ENCODE measurements around the gene PPIL6. TPM values are rescaled to one million over a fixed set of nuclear protein-coding genes. Genes with fewer than 3 reads are reported as not detected.

PPIL6 gene
- polyA plus RNA-seq, 2 of the 4 experiments (the other 2 are of a cell fraction), result 1.6 to 5.0 TPM

- peak; percentile 40 to 57; a peak in 5 of 6 replicates for ATAC-seq
- 39% methylated on average over 3 of the region's 38 CpGs for WGBS (ENCODE audit: missing lambda C conversion rate)
- POLR2A ChIA-PET, result interaction anchor here (0.6 to 4.1 kb wide), 2 partner anchors 13 to 15 kb away, joined by 3 to 18 read pairs; partner anchors contain the start of genes PPIL6 and SMPD2
Measured at GRCh38 chr6:109456111-109456583, 15.7 kb upstream of the PPIL6 start.

GRCh38 chr6:109455437-109456110 is 15.1 kb upstream of the PPIL6 start, which contains the start of gene MICAL1:
Gene MICAL1, minus strand, starts transcription at chr6:109455772. Its CDS starts 1,576 bp downstream, at chr6:109454196.
- ChIA-PET CTCF (interaction anchor here (2.1 to 2.4 kb wide), 2 partner anchors 13 to 268 kb away, joined by 8 to 10 read pairs; no protein-coding TSS in a partner anchor), POLR2A (interaction anchor here (0.6 to 4.1 kb wide), 2 partner anchors 12 to 14 kb away, joined by 3 to 18 read pairs; partner anchors contain the start of genes PPIL6 and SMPD2)
- peaks cover 14% of the 10 kb centered on the region; the same call in 1 of the 3 replicates for H3K4me1 ChIP-seq
- TF ChIP-seq CHD2 (IDR thresholded peaks at IDR 0.05; ENCODE audit: low read length, partially characterized antibody) (no peak), USF2 (IDR thresholded peaks at IDR 0.05) (no peak), EHF (CRISPR knock-in tag; IDR thresholded peaks at IDR 0.05) (no peak), RARB (CRISPR knock-in tag; IDR thresholded peaks at IDR 0.05) (no peak), MAX (IDR thresholded peaks at IDR 0.05) (0 out of 2 replicates have a peak, but pooled peaks have one; percentile 33), HOXB5 (CRISPR knock-in tag; IDR thresholded peaks at IDR 0.05) (no peak), FOSL2 (IDR thresholded peaks at IDR 0.05) (no peak), FOSL2 (CRISPR knock-in tag; IDR thresholded peaks at IDR 0.05) (no peak), JUN (IDR thresholded peaks at IDR 0.05) (no peak; a peak in 1 of 5 replicates), ZFP36 (IDR thresholded peaks at IDR 0.05; ENCODE audit: borderline replicate concordance, partially characterized antibody) (no peak), CBX8 (IDR thresholded peaks at IDR 0.05) (no peak), POLR2A (IDR thresholded peaks at IDR 0.05; ENCODE audit: low read length) (peak; percentile 47), SMC3 (IDR thresholded peaks at IDR 0.05) (no peak), BHLHE40 (IDR thresholded peaks at IDR 0.05; ENCODE audit: low read depth, low read length) (no peak), FOXS1 (CRISPR knock-in tag; IDR thresholded peaks at IDR 0.05) (no peak), TP53 (CRISPR knock-in tag; IDR thresholded peaks at IDR 0.05) (no peak), CTCF (IDR thresholded peaks at IDR 0.05) (no peak), RNF2 (IDR thresholded peaks at IDR 0.05; ENCODE audit: borderline replicate concordance, low read depth) (peak; percentile 50; the same call in 1 of the 2 replicates), HDAC2 (IDR thresholded peaks at IDR 0.05) (no peak)
- ATAC-seq (peak; percentile 84 to 89), FAIRE-seq (no peak), DNase-seq (ENCODE audit: low read depth in 1 of 2, low spot score in 1 of 2) (peak; percentile 33 to 40)
- peak within 1 kb of the TSS; percentile 92 for H3K4me2 ChIP-seq
- no peaks in the 10 kb centered on the region for H3K9me3 ChIP-seq
- H3K4me3 ChIP-seq, result peak within 1 kb of the TSS; percentile 93
- peak within 1 kb of the TSS; percentile 81 to 93 for H3K27ac ChIP-seq
- 3% methylated on average over 20 of the region's 70 CpGs for WGBS (ENCODE audit: missing lambda C conversion rate)

More at GRCh38 chr6:109456111-109456583, 15.7 kb upstream of the PPIL6 start:
- Histone ChIP-seq H3K4me2 (peak overlapping the region; percentile 92), H3K9me3 (no peaks in the 10 kb centered on the region), H3K4me1 (peaks cover 14% of the 10 kb centered on the region; the same call in 1 of the 3 replicates), H3K4me3 (peak overlapping the region; percentile 93), H3K27ac (peak overlapping the region; percentile 81 to 93)
- TF ChIP-seq KDM5A (IDR thresholded peaks at IDR 0.05) (no peak), HOXA7 (CRISPR knock-in tag; IDR thresholded peaks at IDR 0.05) (no peak), EP300 (IDR thresholded peaks at IDR 0.05) (no peak), MYC (IDR thresholded peaks at IDR 0.05; ENCODE audit: borderline replicate concordance, low read length) (no peak), HOXB5 (CRISPR knock-in tag; IDR thresholded peaks at IDR 0.05) (no peak), JUNB (IDR thresholded peaks at IDR 0.05) (no peak), NFE2L2 (conservative IDR thresholded peaks at IDR 0.05; ENCODE audit: low read length) (no peak), ATOH8 (CRISPR knock-in tag; IDR thresholded peaks at IDR 0.05; ENCODE audit: low read depth) (no peak), PHF8 (IDR thresholded peaks at IDR 0.05; ENCODE audit: borderline replicate concordance, low read depth) (no peak), NPAS2 (CRISPR knock-in tag; IDR thresholded peaks at IDR 0.05; ENCODE audit: borderline replicate concordance) (no peak), GATA3 (IDR thresholded peaks at IDR 0.05; ENCODE audit: borderline replicate concordance) (no peak), CBX8 (IDR thresholded peaks at IDR 0.05) (no peak), ELK1 (IDR thresholded peaks at IDR 0.05; ENCODE audit: low read depth, low read length) (no peak), RNF2 (IDR thresholded peaks at IDR 0.05; ENCODE audit: borderline replicate concordance, low read depth) (no peak), HOXB13 (CRISPR knock-in tag; IDR thresholded peaks at IDR 0.05; ENCODE audit: low read depth) (no peak), FOSB (CRISPR knock-in tag; IDR thresholded peaks at IDR 0.05) (no peak)
- FAIRE-seq (no peak), DNase-seq (ENCODE audit: low read depth in 1 of 2, low spot score in 1 of 2) (no peak)
- CTCF ChIA-PET, result interaction anchor here (2.1 to 2.4 kb wide), 2 partner anchors 14 to 268 kb away, joined by 8 to 10 read pairs; no protein-coding TSS in a partner anchor

Data from A549 (cell line).